Middle frontal gyrus (tissue), 1 donor: ENCODE results near the gene ANKRD6.
"Not testable (repeated sequence)": the region's sequence is repeated elsewhere in the genome, so short reads cannot be mapped to it uniquely, and the experiment has no call there.

Experiments used
- DNase-seq: peaks from one replicate; pipeline ENCODE4 v3.0.0-alpha.2; 2015; ENCODE audit warnings: low spot score; ENCODE audit errors: extremely low spot score

Gene ANKRD6

GRCh38 chr6:89432875-89433251, at the start of gene ANKRD6:
Gene ANKRD6 (plus strand): TSS chr6:89433152. CDS start chr6:89566977, 133,825 bp downstream.
- DNase-seq = no peak

DNA sequence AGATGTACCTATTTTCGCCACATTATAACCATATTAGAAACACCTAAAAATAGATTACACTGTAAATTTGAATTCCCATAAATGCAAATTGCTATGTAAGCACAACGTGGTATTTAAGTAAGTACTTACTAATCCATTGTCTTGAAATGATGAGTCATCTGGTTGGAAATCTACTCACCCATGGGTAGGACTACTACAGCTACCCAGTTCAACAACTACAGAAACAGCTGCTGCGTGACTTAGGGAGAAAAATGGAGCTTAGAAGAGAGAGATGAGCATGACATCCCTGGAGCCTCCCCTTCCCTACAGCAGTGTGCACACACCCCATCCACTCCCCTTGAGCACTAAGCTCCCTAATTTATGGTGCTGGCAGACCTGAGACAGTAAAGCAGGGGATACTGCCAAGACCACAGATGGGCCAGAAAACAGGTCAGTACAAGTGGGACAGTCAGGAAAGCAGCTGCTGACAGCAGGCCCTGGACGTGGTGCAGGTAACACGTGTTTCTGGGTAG, 47.7 kb upstream of the ANKRD6 start:
- no peak for DNase-seq

DNA sequence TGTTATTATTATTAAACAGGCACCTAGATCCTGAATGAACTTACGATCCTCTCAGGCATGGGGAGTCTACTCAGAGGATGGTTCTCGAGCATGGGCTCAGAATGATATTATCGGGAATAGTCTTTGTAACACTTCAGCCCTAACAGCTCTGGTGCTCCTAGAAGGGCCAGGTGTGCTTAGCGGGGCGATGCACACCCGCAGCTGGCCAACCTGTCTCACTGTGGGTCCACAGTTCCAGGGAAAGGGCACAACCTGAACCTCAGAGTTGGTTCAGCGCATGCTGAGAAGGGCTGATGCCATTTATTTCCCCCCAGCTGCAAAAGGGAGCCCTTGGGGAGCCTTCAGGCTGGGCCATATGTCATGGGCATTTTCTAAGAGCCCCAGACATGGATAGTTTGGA, 47.1 kb upstream of the ANKRD6 start:
- DNase-seq = no peak

DNA sequence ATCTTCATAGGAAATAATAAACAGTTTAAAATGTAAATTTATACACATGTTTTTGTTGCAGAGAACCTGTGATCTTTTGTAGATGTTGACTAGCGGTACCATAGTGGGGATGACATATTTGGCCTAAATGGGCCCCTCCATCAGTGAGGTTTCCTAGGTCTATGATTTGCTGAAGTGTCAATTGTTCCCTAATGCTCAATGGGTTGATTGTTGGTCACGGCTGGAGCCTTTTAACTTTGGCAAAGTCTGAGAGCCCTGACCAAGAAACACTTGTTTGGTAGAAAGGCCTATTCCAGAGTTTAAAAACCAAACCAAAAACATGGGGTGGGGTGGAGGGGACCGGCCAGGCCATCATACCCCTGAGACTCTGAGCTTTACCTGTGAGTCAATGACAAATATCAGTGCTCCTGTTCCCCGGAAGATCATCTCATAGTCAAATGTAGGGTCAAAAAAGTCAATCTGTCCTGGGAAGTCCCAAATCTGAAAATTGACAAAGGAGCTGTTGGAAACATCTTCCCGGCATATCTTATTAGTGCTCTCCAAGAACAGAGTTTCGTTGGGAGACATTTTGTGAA, 45.9 kb upstream of the ANKRD6 start:
- no peak for DNase-seq

GRCh38 chr6:89387516-89388201, 45.3 kb upstream of the ANKRD6 start:
- DNase-seq = no peak

- DNase-seq = no peak
Observed at GRCh38 chr6:89388846-89389245, 44.1 kb upstream of the ANKRD6 start.

- no peak for DNase-seq
Observed at GRCh38 chr6:89392823-89393222, 40.1 kb upstream of the ANKRD6 start.

GRCh38 chr6:89393659-89394058, 39.3 kb upstream of the ANKRD6 start:
- no peak for DNase-seq

GRCh38 chr6:89397884-89398283, 35.1 kb upstream of the ANKRD6 start:
- not testable (repeated sequence) for DNase-seq

GRCh38 chr6:89398762-89399525, 34.0 kb upstream of the ANKRD6 start:
- no peak for DNase-seq

GRCh38 chr6:89400050-89400449, 32.9 kb upstream of the ANKRD6 start:
- DNase-seq = no peak

DNA sequence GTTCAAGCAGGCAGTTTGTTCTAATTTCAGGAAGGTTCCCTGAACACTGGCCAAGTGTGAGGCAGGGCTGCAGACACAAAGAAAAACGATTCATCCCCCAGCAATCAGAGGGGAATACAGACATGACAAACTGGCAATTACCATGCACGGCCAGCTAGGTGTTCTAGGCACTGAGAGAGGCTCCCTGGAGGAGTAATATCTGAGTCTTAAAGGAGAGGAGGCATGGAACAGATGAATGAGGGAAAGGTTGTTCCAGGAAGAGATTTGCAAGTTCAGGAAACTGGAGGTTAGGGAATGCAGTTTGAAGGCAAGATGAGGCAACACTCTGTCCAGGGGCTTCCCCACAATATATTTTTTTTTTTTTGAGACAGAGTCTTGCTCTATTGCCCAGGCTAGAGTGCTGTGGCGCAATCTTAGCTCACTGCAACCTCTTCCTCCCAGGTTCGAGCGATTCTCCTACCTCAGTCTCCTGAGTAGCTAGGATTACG, 32.0 kb upstream of the ANKRD6 start:
- DNase-seq = no peak

GRCh38 chr6:89402776-89403175, 30.2 kb upstream of the ANKRD6 start:
- no peak for DNase-seq

DNA sequence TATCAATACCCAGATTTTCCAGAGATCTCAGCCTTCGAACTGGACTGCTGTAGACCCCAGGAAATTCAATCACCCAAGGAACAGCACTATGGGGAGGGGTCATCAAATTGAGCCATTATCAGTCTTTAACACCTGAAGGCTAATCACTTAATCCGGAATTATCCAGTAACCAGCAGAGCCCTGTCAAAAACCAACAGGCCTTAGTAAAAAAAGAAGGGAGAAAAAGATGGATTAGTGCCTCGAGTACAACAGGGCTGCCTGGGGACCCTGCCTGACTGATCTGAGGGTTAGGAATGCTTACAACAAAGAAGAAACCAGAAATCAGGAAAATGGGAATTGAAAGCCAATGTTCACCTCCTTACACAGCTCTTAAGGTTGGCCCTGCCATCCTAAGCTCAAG, 28.4 kb upstream of the ANKRD6 start:
- no peak for DNase-seq

DNA sequence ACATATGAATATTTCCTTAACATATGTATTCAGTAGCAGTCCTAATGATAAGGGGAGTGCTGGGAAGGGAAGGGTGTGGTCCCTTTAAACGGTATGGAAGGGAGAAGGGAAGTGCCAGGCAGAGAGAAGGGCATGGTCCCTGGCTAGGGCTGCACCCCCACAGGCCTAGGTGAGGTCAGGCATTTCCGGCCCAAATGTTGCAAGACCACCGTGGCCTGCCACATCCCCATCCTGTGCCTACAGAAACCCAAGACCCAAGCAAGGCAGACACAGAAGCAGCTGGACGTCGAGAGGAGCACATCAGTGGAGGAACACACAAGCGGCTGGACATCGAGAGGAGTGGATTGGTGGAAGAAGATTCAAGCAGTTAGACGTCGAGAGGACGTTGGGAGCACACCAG, 26.8 kb upstream of the ANKRD6 start:
- DNase-seq = no peak

DNA sequence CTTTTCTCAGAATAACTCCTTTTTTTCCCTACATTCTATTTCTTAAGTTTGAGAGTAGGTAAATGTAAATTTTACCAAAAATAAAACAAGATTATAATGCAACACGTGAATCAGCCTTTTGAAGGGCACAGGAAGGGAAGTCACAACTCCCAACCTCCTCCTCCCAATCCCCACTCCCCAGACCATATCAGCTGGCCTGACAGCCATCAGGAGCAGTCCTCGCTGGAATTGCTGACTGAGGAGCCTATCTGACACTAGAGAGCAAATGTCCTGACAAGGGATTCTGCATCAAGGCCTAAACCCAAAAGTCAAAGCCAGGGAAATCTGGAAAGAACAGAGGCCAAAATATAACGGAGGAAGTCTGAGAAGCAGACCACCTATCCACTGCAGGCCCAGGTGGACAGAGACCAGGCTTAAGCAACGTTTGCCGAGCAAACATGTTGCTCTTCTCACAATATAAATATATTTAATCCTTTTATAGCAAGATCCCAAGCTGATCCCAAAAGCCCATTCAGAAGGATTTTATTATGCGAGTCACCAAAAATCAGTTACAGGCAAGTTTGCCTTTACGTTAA, 23.4 kb upstream of the ANKRD6 start:
- DNase-seq = no peak

DNA sequence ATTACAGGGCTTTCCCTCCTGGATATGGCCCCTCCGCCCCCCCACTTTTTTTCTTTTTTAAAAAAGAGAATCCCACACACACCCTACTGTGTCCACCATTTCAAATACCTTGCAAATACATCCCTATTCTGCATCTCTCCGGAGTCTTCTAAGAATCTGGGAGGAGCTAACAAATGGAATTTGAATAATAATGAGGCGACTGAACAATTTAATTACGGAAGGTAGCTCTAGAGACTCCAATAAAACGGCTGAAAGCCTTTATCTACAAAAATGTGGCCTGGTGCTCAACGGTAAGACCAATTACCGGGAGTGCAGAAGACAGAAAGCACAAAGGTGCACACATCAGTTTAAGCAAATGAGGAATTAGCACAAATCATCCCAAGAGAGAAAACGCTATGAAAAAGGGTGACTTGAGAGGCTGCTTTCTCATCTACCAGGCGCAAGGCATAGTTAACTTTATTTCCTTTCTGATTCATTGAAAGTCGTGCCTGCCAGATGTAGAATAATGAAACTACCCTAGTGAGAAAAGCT, 22.7 kb upstream of the ANKRD6 start:
- no peak for DNase-seq

DNA sequence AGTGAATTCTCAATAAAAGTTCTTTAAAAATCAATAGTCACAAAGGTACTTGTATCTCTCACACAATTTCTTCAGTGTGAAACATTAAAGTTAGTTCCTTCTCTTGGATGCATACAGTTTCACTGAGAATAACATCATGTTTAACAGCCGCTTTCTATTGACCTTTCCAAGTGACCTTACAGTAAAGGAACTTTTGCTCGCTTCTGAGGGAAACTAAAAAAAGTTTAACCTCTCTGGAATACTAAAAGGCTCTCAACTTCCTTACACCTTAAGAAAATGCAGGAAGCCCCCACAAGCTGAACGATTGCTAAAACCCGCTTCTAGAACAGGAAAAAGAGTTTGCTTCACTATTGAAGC, 22.2 kb upstream of the ANKRD6 start:
- no peak for DNase-seq

GRCh38 chr6:89411145-89412070, 21.5 kb upstream of the ANKRD6 start:
- DNase-seq = no peak
